Activated CD4-positive, alpha-beta T cell treated with anti-CD3 and anti-CD28 coated beads for 36 hours (primary cell): ENCODE measurements around the gene LYSMD4. TPM values are rescaled to one million over a fixed set of nuclear protein-coding genes. Genes with fewer than 3 reads are reported as not detected.
A peak's percentile ranks its signal among the peaks of the same experiment; 100 is the strongest.

Experiments used
- ATAC-seq: fragments of 200-7000 bp; cut with Tn5 transposase; one replicate; pipeline ENCODE4 v1.10.0; 2021; ENCODE audit warnings: mild to moderate bottlenecking, moderate library complexity
- CTCF ChIA-PET: fragments of 350-600 bp; sonication (Branson Sonifier 250); formaldehyde crosslinking; loops from one replicate; lab custom pipeline; 2021; ENCODE audit warnings: antibody characterized with exemption; lab: Charles Lee
- POLR2A ChIA-PET: fragments of 350-600 bp; sonication (Branson Sonifier 250); formaldehyde crosslinking; loops from one replicate; lab custom pipeline; 2021; ENCODE audit warnings: antibody characterized with exemption, inconsistent platforms; lab: Charles Lee
- DNase-seq: peaks from one replicate; pipeline ENCODE4 v3.0.0-alpha.2; 2020
- H3K27ac Mint-ChIP-seq: one replicate; pipeline ENCODE4 v1.8.0; 2021; ENCODE audit warnings: mixed read lengths
- H3K27me3 Mint-ChIP-seq: one replicate; pipeline ENCODE4 v1.8.0; 2021; ENCODE audit warnings: mixed read lengths
- H3K36me3 Mint-ChIP-seq: one replicate; pipeline ENCODE4 v1.8.0; 2021; ENCODE audit warnings: low read depth, mixed read lengths
- H3K4me1 Mint-ChIP-seq: one replicate; pipeline ENCODE4 v1.8.0; 2021; ENCODE audit warnings: mixed read lengths
- H3K4me3 Mint-ChIP-seq: one replicate; pipeline ENCODE4 v1.8.0; 2021; ENCODE audit warnings: mild to moderate bottlenecking, moderate library complexity, mixed read lengths
- H3K9me3 Mint-ChIP-seq: one replicate; pipeline ENCODE4 v1.8.0; 2021; ENCODE audit warnings: low read depth, mixed read lengths
- intact Hi-C, 2 experiments: fragments of 100-400 bp; cut with DNase I in 1 of 2; cut with micrococcal nuclease in 1 of 2; formaldehyde crosslinking; loops; one replicate each; pipeline versions ENCODE4 v1.14.2 to v1.15.1; 2022 to 2024; cut with DNase I, micrococcal nuclease
- total RNA-seq, 2 experiments: library from RNA; stranded (reverse); gene quantifications; one replicate each; pipeline ENCODE4 v1.2.3, GENCODE V29; 2021

The LYSMD4 gene
- total RNA-seq, 2 experiments from 2014 or later, result 4.7 to 5.3 TPM

DNA sequence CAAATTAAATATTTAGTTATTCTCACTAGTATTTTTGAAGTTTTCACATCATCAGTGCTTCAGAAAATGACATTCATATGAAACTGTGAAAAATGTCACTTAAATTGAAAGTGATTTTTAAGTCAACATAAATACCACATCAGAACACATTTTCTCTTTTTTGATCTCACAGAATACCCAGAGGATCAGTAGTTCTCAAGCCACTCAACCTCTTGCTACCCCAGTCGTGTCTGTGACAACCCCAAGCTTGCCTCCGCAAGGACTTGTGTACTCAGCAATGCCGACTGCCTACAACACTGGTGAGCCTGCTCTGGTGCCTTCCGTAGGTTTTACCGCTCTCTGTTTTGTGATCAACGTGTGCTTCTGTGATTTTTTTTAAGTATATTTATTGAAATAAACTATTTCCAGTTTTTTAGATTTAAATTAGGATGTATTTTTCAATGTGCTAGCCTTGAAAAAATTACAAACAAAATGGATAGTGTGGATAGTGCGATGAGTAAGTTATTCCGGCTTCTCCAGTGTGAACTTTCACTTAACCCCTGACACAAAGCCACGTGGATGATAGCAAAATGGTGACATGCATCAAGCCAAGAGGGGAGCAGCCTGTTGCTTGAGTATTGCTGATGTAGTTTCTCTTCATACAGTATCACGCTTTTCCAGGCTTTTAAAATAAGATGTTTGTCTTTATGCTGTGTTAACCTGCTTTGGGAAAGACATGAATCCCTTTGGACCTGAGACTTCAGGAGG lies 26.5 kb downstream of the LYSMD4 start:
- Mint-ChIP-seq H3K27me3 (no peaks in the 10 kb centered on the region), H3K27ac (peak overlapping the region; percentile 79), H3K36me3 (peaks cover 21% of the 10 kb centered on the region), H3K4me1 (peaks cover 48% of the 10 kb centered on the region), H3K9me3 (no peaks in the 10 kb centered on the region), H3K4me3 (peak overlapping the region; percentile 55)
- ATAC-seq (peak; percentile 65), DNase-seq (peak; percentile 60)
- CTCF ChIA-PET, result interaction anchor here (1.1 to 2.7 kb wide), 5 partner anchors 12 to 419 kb away, joined by 3 to 9 read pairs (median 6); partner anchors contain the start of gene LYSMD4
- POLR2A ChIA-PET, result interaction anchor here (0.7 to 2.0 kb wide), 2 partner anchors 26 to 455 kb away, joined by 3 to 5 read pairs; partner anchors contain the start of gene LYSMD4
- intact Hi-C loops, result loop anchor here (1.0 to 10.0 kb wide), 5 partner anchors 27 to 362 kb away; partner anchors contain the start of gene LYSMD4 (in 1 of the 2)

DNA sequence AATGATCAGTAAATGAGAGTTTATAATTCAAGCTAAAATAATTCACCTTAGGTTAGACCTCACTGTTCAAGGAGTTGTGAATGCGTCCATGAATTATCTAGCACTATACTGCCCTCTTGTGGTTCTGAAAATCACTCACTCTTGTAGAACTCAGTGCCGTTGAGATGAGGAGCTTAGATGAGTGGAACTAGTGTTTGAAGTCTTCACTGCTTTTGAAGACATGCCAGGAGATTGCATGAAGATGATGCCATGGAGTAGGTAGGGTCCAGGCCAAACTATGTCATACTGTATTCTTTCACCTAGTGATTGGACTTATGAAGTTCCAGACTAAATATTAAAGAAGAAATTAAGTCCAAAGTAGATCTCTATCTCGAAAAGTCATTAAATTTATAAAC lies 28.8 kb downstream of the LYSMD4 start:
- peak; percentile 69 for ATAC-seq
- ChIA-PET CTCF (interaction anchor here (0.5 to 6.1 kb wide), 71 partner anchors 9 to 613 kb away, joined by 3 to 124 read pairs (median 5); partner anchors contain the start of genes LRRC28 and LYSMD4), POLR2A (interaction anchor here (0.6 kb wide), 1 partner anchor 425 kb away, joined by 5 read pairs; no protein-coding TSS in a partner anchor)
- peaks cover 4% of the 10 kb centered on the region for H3K36me3 Mint-ChIP-seq
- H3K27ac Mint-ChIP-seq, result no peak overlapping the region
- peaks cover 48% of the 10 kb centered on the region for H3K4me1 Mint-ChIP-seq
- DNase-seq, result no peak
- no peak overlapping the region for H3K4me3 Mint-ChIP-seq
- H3K9me3 Mint-ChIP-seq, result no peaks in the 10 kb centered on the region
- intact Hi-C loops, result loop anchor here (1.0 to 10.0 kb wide), 13 partner anchors 29 to 600 kb away; partner anchors contain the start of genes LRRC28 (in 1 of the 2), LYSMD4 (in 1 of the 2), MEF2A (in 1 of the 2) and SYNM (in 1 of the 2)
- no peaks in the 10 kb centered on the region for H3K27me3 Mint-ChIP-seq

DNA sequence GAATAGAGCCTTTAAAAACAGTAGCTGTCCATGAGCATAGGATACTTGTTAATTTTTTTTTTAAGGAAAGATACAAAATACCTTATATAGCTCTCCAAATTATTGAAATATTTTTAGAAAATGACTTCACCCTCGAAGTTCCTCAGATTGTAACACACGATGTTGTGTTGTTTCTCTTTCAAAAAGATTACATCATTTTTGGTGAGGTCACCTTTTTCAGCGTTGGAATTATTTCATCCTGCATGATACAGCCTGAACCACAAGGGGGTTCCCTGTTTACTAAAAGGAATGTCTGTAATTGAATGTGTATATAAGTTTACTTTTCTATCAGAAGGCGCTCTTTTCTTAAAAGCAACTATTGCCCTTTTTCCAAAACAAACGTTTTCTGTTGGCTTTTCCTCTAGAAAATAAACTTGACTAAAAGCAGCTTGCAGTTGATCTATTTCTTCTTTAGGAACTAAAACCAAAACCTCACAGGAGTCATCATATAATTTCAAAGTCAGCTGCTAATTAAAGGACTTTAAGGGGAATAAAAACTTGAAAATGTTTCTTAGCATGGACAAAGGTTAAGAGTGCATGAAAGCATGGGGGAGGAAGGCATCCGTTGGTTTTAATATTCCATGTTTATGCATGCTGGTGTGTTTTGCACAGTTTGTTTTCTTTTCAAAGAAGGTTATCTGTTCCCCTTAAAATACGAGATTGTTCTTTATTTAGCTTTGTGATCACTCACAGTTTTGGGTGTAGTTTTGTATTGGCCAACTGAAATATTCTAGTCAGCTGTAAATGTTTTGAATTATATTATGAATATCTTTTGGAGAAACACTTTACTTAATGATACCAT lies 29.4 kb downstream of the LYSMD4 start:
- ChIA-PET POLR2A (no interaction called here), CTCF (interaction anchor here (0.6 to 6.1 kb wide), 68 partner anchors 9 to 613 kb away, joined by 3 to 124 read pairs (median 5); partner anchors contain the start of genes LRRC28 and LYSMD4)
- ATAC-seq (peak; percentile 23), DNase-seq (no peak)
- Mint-ChIP-seq H3K4me1 (peaks cover 42% of the 10 kb centered on the region), H3K27me3 (no peaks in the 10 kb centered on the region), H3K9me3 (no peaks in the 10 kb centered on the region), H3K27ac (peak overlapping the region; percentile 32), H3K4me3 (no peak overlapping the region), H3K36me3 (no peaks in the 10 kb centered on the region)
- intact Hi-C loops, result loop anchor here (1.0 to 10.0 kb wide), 13 partner anchors 29 to 599 kb away; partner anchors contain the start of genes LRRC28 (in 1 of the 2), LYSMD4 (in 1 of the 2), MEF2A (in 1 of the 2) and SYNM (in 1 of the 2)

DNA sequence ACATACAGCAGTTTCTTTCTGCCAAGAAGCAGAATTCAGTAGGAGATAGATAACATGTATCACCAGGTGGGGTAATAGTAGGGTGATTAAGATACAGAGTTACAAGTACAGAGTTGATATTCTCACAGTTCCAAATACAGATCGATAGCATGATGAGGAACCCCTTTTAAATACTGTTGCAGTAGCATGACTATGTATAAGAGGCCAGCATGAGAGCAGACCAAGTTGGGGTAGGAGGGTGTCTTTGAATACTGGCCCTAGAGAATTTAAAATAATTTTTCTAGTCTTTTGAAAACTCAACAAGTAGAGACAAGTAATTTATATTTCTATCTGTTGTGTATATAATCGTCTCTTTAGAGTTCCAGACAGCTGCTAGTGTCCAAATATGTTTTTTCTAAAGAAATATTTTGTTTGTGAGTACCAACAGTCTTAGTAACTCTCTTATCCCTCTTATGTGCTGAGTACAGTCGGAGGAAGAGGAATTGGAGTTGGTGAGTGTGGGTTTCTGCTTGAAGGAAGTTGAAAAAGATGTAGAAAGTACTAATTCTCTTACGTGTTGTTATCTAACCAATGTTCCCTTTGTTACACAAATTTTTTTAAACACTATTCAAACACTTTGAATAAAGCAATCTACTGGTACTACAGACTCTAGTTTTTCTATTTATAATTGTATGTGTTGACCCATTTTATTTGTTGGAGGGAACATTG lies 30.2 kb downstream of the LYSMD4 start:
- peak overlapping the region; percentile 32 for H3K27ac Mint-ChIP-seq
- DNase-seq, result no peak
- H3K36me3 Mint-ChIP-seq, result no peaks in the 10 kb centered on the region
- ChIA-PET POLR2A (no interaction called here), CTCF (interaction anchor here (0.6 to 6.1 kb wide), 30 partner anchors 10 to 1194 kb away, joined by 3 to 124 read pairs (median 6); partner anchors contain the start of genes LRRC28 and LYSMD4)
- H3K9me3 Mint-ChIP-seq, result no peaks in the 10 kb centered on the region
- peaks cover 37% of the 10 kb centered on the region for H3K4me1 Mint-ChIP-seq
- H3K4me3 Mint-ChIP-seq, result no peak overlapping the region
- ATAC-seq, result no peak
- intact Hi-C loops, result loop anchor here in 1 of 2 experiments (5.0 to 10.0 kb wide), 3 partner anchors 136 to 278 kb away; partner anchors contain the start of gene MEF2A
- H3K27me3 Mint-ChIP-seq, result no peaks in the 10 kb centered on the region

DNA sequence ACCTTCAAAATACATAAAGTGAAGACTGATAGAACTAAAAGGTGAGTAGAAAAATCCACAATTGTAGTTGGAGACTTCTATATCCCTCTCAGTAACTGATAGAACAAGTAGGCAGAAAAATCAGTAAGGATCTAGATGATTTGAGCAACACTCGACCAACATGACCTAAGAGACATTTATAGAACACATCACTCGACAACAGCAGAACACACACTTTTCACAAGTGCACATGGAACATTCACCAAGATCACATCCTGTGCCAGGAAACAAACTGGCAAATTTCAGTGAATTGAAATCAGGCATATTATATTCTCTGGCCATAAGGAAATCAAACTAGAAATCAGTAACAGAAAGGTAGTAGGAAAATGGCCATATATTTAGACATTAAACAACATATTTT lies 37.1 kb downstream of the LYSMD4 start:
- Mint-ChIP-seq H3K4me1 (no peaks in the 10 kb centered on the region), H3K4me3 (no peak overlapping the region), H3K36me3 (peaks cover 19% of the 10 kb centered on the region), H3K27me3 (no peaks in the 10 kb centered on the region), H3K27ac (no peak overlapping the region), H3K9me3 (no peaks in the 10 kb centered on the region)
- CTCF ChIA-PET, result interaction anchor here (1.8 kb wide), 1 partner anchor 423 kb away, joined by 6 read pairs; no protein-coding TSS in a partner anchor
- no peak for ATAC-seq
- intact Hi-C loops, result no loop called here
- POLR2A ChIA-PET, result no interaction called here
- DNase-seq, result no peak

DNA sequence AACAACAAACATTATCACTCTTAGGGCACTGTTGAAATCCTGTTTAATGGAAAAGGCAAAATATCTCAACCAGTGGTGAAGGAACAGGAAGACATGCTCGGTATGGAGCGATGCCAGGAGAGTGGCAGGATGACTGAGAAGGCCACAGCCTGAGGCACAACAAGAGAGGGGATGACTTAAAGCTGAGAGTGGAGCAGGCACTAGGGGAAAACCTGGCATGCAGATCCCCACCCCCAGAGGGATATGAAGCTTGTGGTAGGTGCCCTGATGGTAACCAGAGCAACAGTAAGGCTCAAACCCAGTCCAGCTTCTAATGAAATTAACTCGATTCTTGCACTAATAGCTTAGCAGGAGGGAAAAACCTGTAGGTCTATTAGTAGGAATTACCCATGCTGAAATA lies 40.4 kb downstream of the LYSMD4 start:
- intact Hi-C loops, result no loop called here
- ChIA-PET POLR2A (no interaction called here), CTCF (interaction anchor here (0.6 to 1.5 kb wide), 6 partner anchors 9 to 825 kb away, joined by 3 to 7 read pairs (median 3); no protein-coding TSS in a partner anchor)
- no peak overlapping the region for H3K27ac Mint-ChIP-seq
- ATAC-seq, result no peak
- H3K4me1 Mint-ChIP-seq, result no peaks in the 10 kb centered on the region
- H3K27me3 Mint-ChIP-seq, result no peaks in the 10 kb centered on the region
- H3K4me3 Mint-ChIP-seq, result no peak overlapping the region
- H3K9me3 Mint-ChIP-seq, result no peaks in the 10 kb centered on the region
- DNase-seq, result no peak
- H3K36me3 Mint-ChIP-seq, result peaks cover 28% of the 10 kb centered on the region

DNA sequence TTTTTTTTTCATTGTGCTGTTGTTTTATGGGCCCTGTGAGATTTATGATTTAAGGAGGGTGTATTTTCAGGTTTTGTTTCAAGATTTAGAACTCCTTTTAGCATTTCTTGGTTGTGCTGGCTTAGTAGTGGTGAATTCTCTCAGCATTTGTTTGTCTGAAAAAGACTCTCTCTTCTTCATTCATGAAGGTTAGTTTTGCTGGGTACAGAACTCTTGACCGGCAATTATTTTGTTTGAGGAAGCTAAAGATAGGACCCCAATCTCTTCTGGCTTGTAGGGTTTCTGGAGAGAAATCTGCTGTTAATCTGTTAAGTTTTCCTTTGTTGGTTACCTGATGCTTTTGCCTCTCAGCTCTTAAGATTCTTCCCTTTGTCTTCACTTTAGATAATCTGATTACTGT lies 46.9 kb downstream of the LYSMD4 start:
- POLR2A ChIA-PET, result no interaction called here
- H3K27ac Mint-ChIP-seq, result no peak overlapping the region

DNA sequence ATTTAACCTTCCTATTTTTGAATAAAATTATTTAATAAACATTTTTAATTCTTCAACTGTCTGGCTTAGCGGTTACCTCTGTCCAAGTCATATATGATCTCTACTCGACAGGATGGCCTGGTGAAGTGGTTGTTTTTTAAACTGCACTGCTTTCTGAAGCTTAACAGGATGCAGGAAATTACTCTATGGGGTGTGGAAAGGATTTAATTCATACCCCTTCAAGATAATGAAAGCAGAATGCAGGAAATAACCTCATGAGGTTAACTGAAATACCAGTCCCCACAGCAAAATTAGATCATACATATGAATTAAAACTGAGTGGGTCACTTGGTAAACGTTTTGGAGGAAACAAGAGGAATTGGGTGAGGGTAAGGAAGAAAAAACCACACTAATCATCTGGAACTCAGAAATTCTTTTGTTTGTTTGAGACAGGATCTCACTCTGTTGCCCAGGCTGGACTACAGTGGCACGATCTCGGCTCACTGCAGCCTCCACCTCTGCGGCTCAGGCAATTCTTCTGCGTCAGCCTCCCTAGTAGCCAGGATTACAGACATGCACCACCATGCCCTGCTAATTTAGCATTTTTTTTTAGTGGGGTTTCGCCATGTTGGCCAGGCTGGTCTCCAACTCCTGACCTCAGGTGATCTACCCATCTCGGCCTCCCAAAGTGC lies 50.1 kb downstream of the LYSMD4 start:
- H3K36me3 Mint-ChIP-seq, result peaks cover 37% of the 10 kb centered on the region
- peak overlapping the region; percentile 81 for H3K27ac Mint-ChIP-seq
- ChIA-PET POLR2A (interaction anchor here (0.6 kb wide), 2 partner anchors 117 to 965 kb away, joined by 3 to 8 read pairs; partner anchors contain the start of gene MEF2A), CTCF (interaction anchor here (0.6 to 1.7 kb wide), 2 partner anchors 20 to 671 kb away, joined by 3 read pairs; no protein-coding TSS in a partner anchor)
- no peak overlapping the region for H3K4me3 Mint-ChIP-seq
- H3K27me3 Mint-ChIP-seq, result no peaks in the 10 kb centered on the region
- H3K4me1 Mint-ChIP-seq, result peaks cover 22% of the 10 kb centered on the region
- ATAC-seq, result peak; percentile 83
- DNase-seq, result no peak
- peaks cover 17% of the 10 kb centered on the region for H3K9me3 Mint-ChIP-seq
- intact Hi-C loops, result no loop called here

More for the DNA sequence above, 46.9 kb downstream of the LYSMD4 start:
- intact Hi-C loops, result no loop called here
- DNase-seq (no peak), ATAC-seq (no peak)
- Mint-ChIP-seq H3K4me3 (no peak overlapping the region), H3K9me3 (peaks cover 17% of the 10 kb centered on the region), H3K36me3 (peaks cover 39% of the 10 kb centered on the region), H3K27me3 (no peaks in the 10 kb centered on the region), H3K4me1 (peaks cover 19% of the 10 kb centered on the region)
- CTCF ChIA-PET, result interaction anchor here (0.6 kb wide), 1 partner anchor 374 kb away, joined by 4 read pairs; no protein-coding TSS in a partner anchor

DNA sequence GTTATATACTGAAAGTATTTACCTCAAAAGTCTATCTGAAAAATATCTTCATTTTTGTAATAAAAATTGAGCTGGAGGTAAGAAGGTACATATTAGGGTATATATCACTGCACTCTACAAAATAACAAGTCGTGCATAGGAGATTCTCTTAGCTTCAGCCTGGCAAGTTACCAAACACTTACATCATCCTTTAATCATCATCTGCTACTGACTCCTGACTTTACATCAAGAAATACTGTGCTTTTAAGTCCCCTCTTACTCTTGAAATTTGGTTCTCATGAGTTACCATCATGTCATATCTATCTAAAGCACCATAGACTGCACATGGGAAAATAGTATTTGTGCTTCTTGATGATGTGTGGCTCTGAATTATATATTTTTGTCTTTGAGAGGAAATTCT lies 50.8 kb downstream of the LYSMD4 start:
- ATAC-seq (peak; percentile 66), DNase-seq (no peak)
- Mint-ChIP-seq H3K27ac (peak overlapping the region; percentile 59), H3K4me3 (no peak overlapping the region), H3K9me3 (peaks cover 17% of the 10 kb centered on the region), H3K36me3 (peaks cover 41% of the 10 kb centered on the region), H3K27me3 (no peaks in the 10 kb centered on the region), H3K4me1 (peaks cover 25% of the 10 kb centered on the region)
- intact Hi-C loops, result no loop called here
- ChIA-PET CTCF (interaction anchor here (0.6 to 1.7 kb wide), 4 partner anchors 13 to 672 kb away, joined by 3 read pairs; no protein-coding TSS in a partner anchor), POLR2A (interaction anchor here (0.6 kb wide), 1 partner anchor 117 kb away, joined by 3 read pairs; the partner anchor contains the start of gene MEF2A)
